ENCODE data around the gene MNAT1.
"Not testable (repeated sequence)": the region's sequence is repeated elsewhere in the genome, so short reads cannot be mapped to it uniquely, and the experiment has no call there.

Gene MNAT1

GRCh38 chr14:60859525-60859924 is 125.0 kb downstream of the MNAT1 start:
- H3K27me3 ChIP-seq (ENCODE audit: control insufficient read depth, insufficient read depth, low read length) = no peaks in the 10 kb centered on the region
- H3K36me3 ChIP-seq (ENCODE audit: control insufficient read depth, low read depth, low read length) = no peaks in the 10 kb centered on the region
- H3K4me3 ChIP-seq (ENCODE audit: low read length) = no peak overlapping the region
- no peaks in the 10 kb centered on the region for H3K4me1 ChIP-seq (ENCODE audit: control insufficient read depth, low read depth, low read length)
- H3K9ac ChIP-seq (ENCODE audit: low read length) = no peak overlapping the region
- no peaks in the 10 kb centered on the region for H3K9me3 ChIP-seq (ENCODE audit: control insufficient read depth, low read depth, low read length)
- no peak overlapping the region for H3K27ac ChIP-seq (ENCODE audit: low read length)

GRCh38 chr14:60861545-60862140 is 127.1 kb downstream of the MNAT1 start:
- no peaks in the 10 kb centered on the region for H3K36me3 ChIP-seq (ENCODE audit: control insufficient read depth, low read depth, low read length)
- no peaks in the 10 kb centered on the region for H3K27me3 ChIP-seq (ENCODE audit: control insufficient read depth, insufficient read depth, low read length)
- H3K27ac ChIP-seq (ENCODE audit: low read length) = no peak overlapping the region
- no peak overlapping the region for H3K9ac ChIP-seq (ENCODE audit: low read length)
- no peaks in the 10 kb centered on the region for H3K9me3 ChIP-seq (ENCODE audit: control insufficient read depth, low read depth, low read length)
- H3K4me1 ChIP-seq (ENCODE audit: control insufficient read depth, low read depth, low read length) = no peaks in the 10 kb centered on the region
- no peak overlapping the region for H3K4me3 ChIP-seq (ENCODE audit: low read length)

- no peak overlapping the region for H3K4me3 ChIP-seq (ENCODE audit: low read length)
Measured at GRCh38 chr14:60862283-60862682, 127.7 kb downstream of the MNAT1 start.

GRCh38 chr14:60863249-60863648 is 128.7 kb downstream of the MNAT1 start:
- Histone ChIP-seq H3K27ac (ENCODE audit: low read length) (no peak overlapping the region), H3K4me3 (ENCODE audit: low read length) (no peak overlapping the region), H3K9ac (ENCODE audit: low read length) (no peak overlapping the region)

More at GRCh38 chr14:60862283-60862682, 127.7 kb downstream of the MNAT1 start:
- Histone ChIP-seq H3K4me1 (ENCODE audit: control insufficient read depth, low read depth, low read length) (no peaks in the 10 kb centered on the region), H3K27ac (ENCODE audit: low read length) (no peak overlapping the region), H3K9me3 (ENCODE audit: control insufficient read depth, low read depth, low read length) (no peaks in the 10 kb centered on the region), H3K36me3 (ENCODE audit: control insufficient read depth, low read depth, low read length) (no peaks in the 10 kb centered on the region), H3K27me3 (ENCODE audit: control insufficient read depth, insufficient read depth, low read length) (no peaks in the 10 kb centered on the region), H3K9ac (ENCODE audit: low read length) (no peak overlapping the region)

GRCh38 chr14:60865378-60866127 is 131.0 kb downstream of the MNAT1 start:
- no peak overlapping the region for H3K9ac ChIP-seq (ENCODE audit: low read length)
- H3K4me3 ChIP-seq (ENCODE audit: low read length) = no peak overlapping the region
- no peaks in the 10 kb centered on the region for H3K4me1 ChIP-seq (ENCODE audit: control insufficient read depth, low read depth, low read length)
- H3K27ac ChIP-seq (ENCODE audit: low read length) = no peak overlapping the region
- H3K36me3 ChIP-seq (ENCODE audit: control insufficient read depth, low read depth, low read length) = no peaks in the 10 kb centered on the region
- no peaks in the 10 kb centered on the region for H3K9me3 ChIP-seq (ENCODE audit: control insufficient read depth, low read depth, low read length)
- no peaks in the 10 kb centered on the region for H3K27me3 ChIP-seq (ENCODE audit: control insufficient read depth, insufficient read depth, low read length)

More at GRCh38 chr14:60863249-60863648, 128.7 kb downstream of the MNAT1 start:
- no peaks in the 10 kb centered on the region for H3K27me3 ChIP-seq (ENCODE audit: control insufficient read depth, insufficient read depth, low read length)
- H3K4me1 ChIP-seq (ENCODE audit: control insufficient read depth, low read depth, low read length) = no peaks in the 10 kb centered on the region
- no peaks in the 10 kb centered on the region for H3K9me3 ChIP-seq (ENCODE audit: control insufficient read depth, low read depth, low read length)
- H3K36me3 ChIP-seq (ENCODE audit: control insufficient read depth, low read depth, low read length) = no peaks in the 10 kb centered on the region

GRCh38 chr14:60867503-60868172 is 133.1 kb downstream of the MNAT1 start:
- Histone ChIP-seq H3K36me3 (ENCODE audit: control insufficient read depth, low read depth, low read length) (no peaks in the 10 kb centered on the region), H3K9me3 (ENCODE audit: control insufficient read depth, low read depth, low read length) (no peaks in the 10 kb centered on the region), H3K27me3 (ENCODE audit: control insufficient read depth, insufficient read depth, low read length) (no peaks in the 10 kb centered on the region), H3K27ac (ENCODE audit: low read length) (no peak overlapping the region), H3K4me3 (ENCODE audit: low read length) (no peak overlapping the region), H3K4me1 (ENCODE audit: control insufficient read depth, low read depth, low read length) (no peaks in the 10 kb centered on the region), H3K9ac (ENCODE audit: low read length) (no peak overlapping the region)

GRCh38 chr14:60878121-60878520 is 143.6 kb downstream of the MNAT1 start:
- H3K9ac ChIP-seq (ENCODE audit: low read length) = no peak overlapping the region
- H3K27me3 ChIP-seq (ENCODE audit: control insufficient read depth, insufficient read depth, low read length) = no peaks in the 10 kb centered on the region
- no peak overlapping the region for H3K27ac ChIP-seq (ENCODE audit: low read length)
- no peaks in the 10 kb centered on the region for H3K4me1 ChIP-seq (ENCODE audit: control insufficient read depth, low read depth, low read length)
- H3K36me3 ChIP-seq (ENCODE audit: control insufficient read depth, low read depth, low read length) = no peaks in the 10 kb centered on the region
- no peak overlapping the region for H3K4me3 ChIP-seq (ENCODE audit: low read length)
- H3K9me3 ChIP-seq (ENCODE audit: control insufficient read depth, low read depth, low read length) = no peaks in the 10 kb centered on the region

- Histone ChIP-seq H3K9ac (ENCODE audit: low read length) (no peak overlapping the region), H3K27ac (ENCODE audit: low read length) (no peak overlapping the region), H3K4me3 (ENCODE audit: low read length) (no peak overlapping the region), H3K9me3 (ENCODE audit: control insufficient read depth, low read depth, low read length) (no peaks in the 10 kb centered on the region), H3K27me3 (ENCODE audit: control insufficient read depth, insufficient read depth, low read length) (no peaks in the 10 kb centered on the region), H3K36me3 (ENCODE audit: control insufficient read depth, low read depth, low read length) (no peaks in the 10 kb centered on the region), H3K4me1 (ENCODE audit: control insufficient read depth, low read depth, low read length) (no peaks in the 10 kb centered on the region)
Measured at GRCh38 chr14:60878536-60878935, 144.0 kb downstream of the MNAT1 start.

- Histone ChIP-seq H3K36me3 (ENCODE audit: control insufficient read depth, low read depth, low read length) (no peaks in the 10 kb centered on the region), H3K27ac (ENCODE audit: low read length) (no peak overlapping the region), H3K27me3 (ENCODE audit: control insufficient read depth, insufficient read depth, low read length) (no peaks in the 10 kb centered on the region)
Measured at GRCh38 chr14:60882219-60882618, 147.7 kb downstream of the MNAT1 start.

GRCh38 chr14:60884134-60884533 is 149.6 kb downstream of the MNAT1 start:
- Histone ChIP-seq H3K4me3 (ENCODE audit: low read length) (no peak overlapping the region), H3K36me3 (ENCODE audit: control insufficient read depth, low read depth, low read length) (no peaks in the 10 kb centered on the region), H3K9ac (ENCODE audit: low read length) (no peak overlapping the region), H3K9me3 (ENCODE audit: control insufficient read depth, low read depth, low read length) (peaks cover 3% of the 10 kb centered on the region), H3K27ac (ENCODE audit: low read length) (no peak overlapping the region), H3K4me1 (ENCODE audit: control insufficient read depth, low read depth, low read length) (no peaks in the 10 kb centered on the region), H3K27me3 (ENCODE audit: control insufficient read depth, insufficient read depth, low read length) (no peaks in the 10 kb centered on the region)

More at GRCh38 chr14:60882219-60882618, 147.7 kb downstream of the MNAT1 start:
- Histone ChIP-seq H3K4me1 (ENCODE audit: control insufficient read depth, low read depth, low read length) (no peaks in the 10 kb centered on the region), H3K9ac (ENCODE audit: low read length) (no peak overlapping the region), H3K9me3 (ENCODE audit: control insufficient read depth, low read depth, low read length) (peaks cover 3% of the 10 kb centered on the region), H3K4me3 (ENCODE audit: low read length) (no peak overlapping the region)

- H3K27ac ChIP-seq (ENCODE audit: low read length) = not testable (repeated sequence)
Measured at GRCh38 chr14:60890636-60891035, 156.1 kb downstream of the MNAT1 start.

More at GRCh38 chr14:60890636-60891035, 156.1 kb downstream of the MNAT1 start:
- H3K9me3 ChIP-seq (ENCODE audit: control insufficient read depth, low read depth, low read length); H3K27me3 ChIP-seq (ENCODE audit: control insufficient read depth, insufficient read depth, low read length); H3K4me3 ChIP-seq (ENCODE audit: low read length); H3K36me3 ChIP-seq (ENCODE audit: control insufficient read depth, low read depth, low read length); H3K9ac ChIP-seq (ENCODE audit: low read length); H3K4me1 ChIP-seq (ENCODE audit: control insufficient read depth, low read depth, low read length): not testable (repeated sequence)
